ENCODE results near the gene NCAPH2.
A peak's percentile ranks its signal among the peaks of the same experiment; 100 is the strongest.

Gene NCAPH2

GRCh38 chr22:50523806-50524675, 16.0 kb downstream of the NCAPH2 start:
- DNase-seq (ENCODE audit: low spot score in 2 of 2) = peak in 1 of 2 donors; percentile 20
- H3K27ac Mint-ChIP-seq = peak overlapping the region; percentile 95
- H3K27me3 Mint-ChIP-seq = no peaks in the 10 kb centered on the region
- H3K9me3 Mint-ChIP-seq = no peaks in the 10 kb centered on the region
- ATAC-seq (ENCODE audit: low read depth) = no peak
- H3K4me1 Mint-ChIP-seq = peaks cover 24% of the 10 kb centered on the region
- H3K4me3 Mint-ChIP-seq = peak overlapping the region; percentile 88
- H3K36me3 Mint-ChIP-seq = peaks cover 5% of the 10 kb centered on the region

DNA sequence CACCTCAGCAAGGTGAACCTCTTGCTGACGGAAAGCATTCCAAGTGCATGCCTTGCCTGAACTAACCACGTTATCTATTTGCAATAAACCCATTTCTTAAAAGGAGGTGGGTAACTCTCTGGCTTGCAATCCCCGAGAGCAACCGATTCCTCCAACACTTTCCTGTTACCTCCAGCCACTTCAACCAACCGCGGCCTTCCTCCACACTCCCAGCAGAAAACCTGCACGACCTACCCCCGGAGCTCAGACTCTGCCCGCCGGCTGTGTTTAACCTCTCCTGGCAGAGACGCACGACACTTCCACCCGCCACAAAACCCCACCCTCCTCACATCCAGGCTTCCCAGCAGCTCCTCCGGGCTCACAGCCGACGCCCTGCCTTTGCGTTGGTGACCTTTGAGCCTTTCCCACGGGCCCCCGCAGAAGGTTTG, 16.7 kb downstream of the NCAPH2 start:
- Mint-ChIP-seq H3K27ac (peak overlapping the region; percentile 95), H3K4me1 (peaks cover 24% of the 10 kb centered on the region)
- ATAC-seq (ENCODE audit: low read depth) = no peak

GRCh38 chr22:50525104-50525857, 17.3 kb downstream of the NCAPH2 start, which contains the start of gene SCO2:
TSS of gene SCO2 (minus strand) at chr22:50525598. CDS start at chr22:50524411, 1,187 bp downstream.
- Mint-ChIP-seq H3K27me3 (no peaks in the 10 kb centered on the region), H3K4me3 (peak within 1 kb of the TSS; percentile 88), H3K27ac (peak within 1 kb of the TSS; percentile 95), H3K4me1 (peaks cover 24% of the 10 kb centered on the region), H3K36me3 (peaks cover 5% of the 10 kb centered on the region), H3K9me3 (no peaks in the 10 kb centered on the region)
- DNase-seq (ENCODE audit: low spot score in 2 of 2) (peak; percentile 96 to 97), ATAC-seq (ENCODE audit: low read depth) (peak; percentile 58)

More for the DNA sequence above, 16.7 kb downstream of the NCAPH2 start:
- Mint-ChIP-seq H3K9me3 (no peaks in the 10 kb centered on the region), H3K27me3 (no peaks in the 10 kb centered on the region), H3K36me3 (peaks cover 5% of the 10 kb centered on the region), H3K4me3 (peak overlapping the region; percentile 88)
- DNase-seq (ENCODE audit: low spot score in 2 of 2) = no peak

- ATAC-seq (ENCODE audit: low read depth) (no peak), DNase-seq (ENCODE audit: low spot score in 2 of 2) (no peak)
- Mint-ChIP-seq H3K4me1 (peaks cover 24% of the 10 kb centered on the region), H3K27ac (peak overlapping the region; percentile 95), H3K4me3 (peak overlapping the region; percentile 88), H3K9me3 (no peaks in the 10 kb centered on the region), H3K27me3 (no peaks in the 10 kb centered on the region), H3K36me3 (peaks cover 5% of the 10 kb centered on the region)
Observed at GRCh38 chr22:50525858-50526107, 17.8 kb downstream of the NCAPH2 start.

GRCh38 chr22:50526108-50526833, 18.2 kb downstream of the NCAPH2 start:
- Mint-ChIP-seq H3K27me3 (no peaks in the 10 kb centered on the region), H3K36me3 (peaks cover 3% of the 10 kb centered on the region), H3K9me3 (no peaks in the 10 kb centered on the region), H3K27ac (peak overlapping the region; percentile 95), H3K4me1 (peaks cover 24% of the 10 kb centered on the region), H3K4me3 (peak overlapping the region; percentile 88)
- peak; percentile 26 for ATAC-seq (ENCODE audit: low read depth)
- peak; percentile 82 to 95 for DNase-seq (ENCODE audit: low spot score in 2 of 2)

DNA sequence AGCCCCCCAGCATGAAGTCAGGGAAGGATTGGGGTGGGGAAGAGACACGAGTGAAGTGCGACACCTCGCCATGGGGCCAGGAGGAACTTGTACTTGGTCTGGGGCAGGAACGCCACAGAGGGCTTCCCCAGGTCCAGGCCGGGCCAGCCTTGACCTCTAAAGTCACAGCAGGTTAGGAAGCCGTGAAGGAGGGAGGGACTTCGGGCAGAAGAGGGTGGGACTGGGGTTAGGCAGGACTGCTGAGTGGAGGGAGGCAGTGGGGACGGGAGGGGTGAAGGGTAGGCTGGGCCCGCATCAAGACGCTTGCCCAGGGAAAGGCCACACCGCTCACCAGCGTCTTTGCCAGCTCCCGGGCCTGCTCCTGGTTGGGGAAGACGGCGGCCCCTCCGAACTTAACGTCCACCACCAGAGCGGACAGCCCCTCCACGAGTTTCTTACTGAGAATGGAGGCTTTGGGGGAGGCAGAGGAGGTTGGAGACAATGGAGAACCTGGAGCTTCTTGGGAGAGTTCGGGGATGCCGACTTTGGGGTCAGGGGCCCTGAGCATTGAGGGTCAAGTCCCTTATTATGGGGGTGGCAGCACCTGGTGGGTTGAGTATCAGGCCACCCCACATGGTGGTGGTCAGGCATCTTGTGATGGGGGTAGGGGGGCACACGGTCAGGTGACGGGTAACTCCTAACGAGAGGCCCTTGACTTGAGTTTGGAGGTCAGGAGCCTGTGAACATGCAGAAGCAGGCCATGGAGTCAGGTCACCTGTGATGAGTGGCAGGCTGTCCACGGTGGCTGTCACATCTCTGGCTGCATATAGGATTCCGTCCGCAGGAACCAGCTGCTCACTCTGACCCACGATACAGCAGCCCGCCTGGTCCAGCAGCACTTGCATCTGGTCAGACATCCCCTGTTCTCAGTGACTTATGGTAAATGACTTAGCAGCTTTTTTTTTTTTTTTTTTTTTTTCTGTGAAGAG, 19.1 kb downstream of the NCAPH2 start:
- no peaks in the 10 kb centered on the region for H3K9me3 Mint-ChIP-seq
- no peaks in the 10 kb centered on the region for H3K27me3 Mint-ChIP-seq
- DNase-seq (ENCODE audit: low spot score in 2 of 2) = peak in 1 of 2 donors; percentile 38
- peak overlapping the region; percentile 93 for H3K27ac Mint-ChIP-seq
- H3K36me3 Mint-ChIP-seq = peaks cover 1% of the 10 kb centered on the region
- peaks cover 24% of the 10 kb centered on the region for H3K4me1 Mint-ChIP-seq
- no peak for ATAC-seq (ENCODE audit: low read depth)
- H3K4me3 Mint-ChIP-seq = peak overlapping the region; percentile 88

- no peaks in the 10 kb centered on the region for H3K9me3 Mint-ChIP-seq
- no peak for DNase-seq (ENCODE audit: low spot score in 2 of 2)
- H3K4me1 Mint-ChIP-seq = peaks cover 28% of the 10 kb centered on the region
- peak overlapping the region; percentile 93 for H3K27ac Mint-ChIP-seq
- peak overlapping the region; percentile 88 for H3K4me3 Mint-ChIP-seq
- H3K36me3 Mint-ChIP-seq = no peaks in the 10 kb centered on the region
- no peak for ATAC-seq (ENCODE audit: low read depth)
- H3K27me3 Mint-ChIP-seq = no peaks in the 10 kb centered on the region
Observed at GRCh38 chr22:50527921-50528681, 20.1 kb downstream of the NCAPH2 start.

- Mint-ChIP-seq H3K27ac (peak overlapping the region; percentile 37), H3K27me3 (no peaks in the 10 kb centered on the region), H3K9me3 (no peaks in the 10 kb centered on the region), H3K4me1 (peaks cover 33% of the 10 kb centered on the region), H3K36me3 (no peaks in the 10 kb centered on the region), H3K4me3 (peak overlapping the region; percentile 56)
- DNase-seq (ENCODE audit: low spot score in 2 of 2) (no peak), ATAC-seq (ENCODE audit: low read depth) (no peak)
Observed at GRCh38 chr22:50528682-50529415, 20.8 kb downstream of the NCAPH2 start.

DNA sequence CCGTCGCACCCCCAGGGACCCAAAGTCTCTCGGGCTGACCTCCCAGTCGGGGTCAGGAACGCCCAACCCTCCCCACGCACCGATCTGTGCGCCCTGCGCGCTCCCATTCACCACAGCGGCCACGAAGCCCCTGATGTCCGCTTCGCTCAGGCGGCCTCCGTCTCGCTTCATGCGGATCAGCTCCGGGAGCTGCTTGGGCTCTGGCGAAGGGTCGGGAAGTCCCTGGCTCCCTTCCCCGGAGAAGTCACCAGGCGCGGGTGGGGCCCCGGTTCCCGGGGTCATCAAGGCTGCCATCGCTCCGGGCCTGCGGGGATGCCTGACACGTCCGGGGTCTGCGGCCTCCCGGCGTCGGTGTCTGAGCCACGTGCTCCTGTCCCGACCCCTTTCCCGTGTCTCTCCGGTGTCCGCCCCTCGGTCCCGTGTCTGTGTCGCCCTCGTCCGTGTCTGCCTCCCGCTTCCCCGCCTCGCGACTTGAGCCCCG, 21.4 kb downstream of the NCAPH2 start:
- H3K27ac Mint-ChIP-seq = peak overlapping the region; percentile 98
- peak overlapping the region; percentile 89 for H3K4me3 Mint-ChIP-seq
- no peak for ATAC-seq (ENCODE audit: low read depth)
- H3K9me3 Mint-ChIP-seq = no peaks in the 10 kb centered on the region
- H3K27me3 Mint-ChIP-seq = no peaks in the 10 kb centered on the region
- no peaks in the 10 kb centered on the region for H3K36me3 Mint-ChIP-seq
- peaks cover 34% of the 10 kb centered on the region for H3K4me1 Mint-ChIP-seq
- no peak for DNase-seq (ENCODE audit: low spot score in 2 of 2)

DNA sequence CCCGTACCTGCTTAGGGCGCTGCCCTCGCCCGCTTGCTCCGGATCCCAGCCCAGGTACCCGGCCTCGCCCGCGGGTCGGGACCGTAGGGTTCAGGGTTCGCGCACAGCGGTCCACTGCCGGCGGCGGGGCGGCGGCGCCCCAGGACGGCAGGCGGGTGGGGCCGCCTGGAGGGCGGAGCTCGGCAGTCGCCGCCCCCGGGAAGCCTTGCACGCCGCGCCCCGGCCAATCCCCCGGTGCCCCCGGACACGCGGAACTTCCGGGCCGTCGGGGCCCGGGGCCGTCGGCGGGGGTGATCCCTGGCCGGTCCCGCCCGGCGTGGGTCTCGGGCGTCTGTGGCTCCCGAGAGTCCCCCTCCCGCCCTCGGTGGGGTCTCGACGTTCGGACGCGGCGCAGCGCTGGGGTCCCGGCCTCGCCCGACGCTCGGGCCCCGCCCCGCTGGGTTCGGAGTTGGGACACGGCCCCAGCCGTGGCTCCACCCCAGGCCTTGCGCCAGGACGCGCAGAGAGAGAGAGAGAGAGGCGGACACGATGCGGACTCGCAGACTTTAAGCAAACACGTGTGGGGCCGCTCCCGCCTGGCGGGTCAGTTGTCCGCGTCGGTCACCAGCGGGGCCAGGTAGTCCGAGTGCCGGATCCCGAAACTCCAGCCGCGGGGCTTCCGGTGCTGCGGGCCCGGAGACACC, 22.0 kb downstream of the NCAPH2 start, which contains the start of gene TYMP:
TYMP (minus strand) TSS at position 116 of the 683 bp plus-strand sequence. CDS start 303 bp downstream, outside the sequence.
- peaks cover 32% of the 10 kb centered on the region for H3K4me1 Mint-ChIP-seq
- peak within 1 kb of the TSS; percentile 98 for H3K27ac Mint-ChIP-seq
- H3K27me3 Mint-ChIP-seq = no peaks in the 10 kb centered on the region
- no peaks in the 10 kb centered on the region for H3K36me3 Mint-ChIP-seq
- ATAC-seq (ENCODE audit: low read depth) = peak; percentile 23
- DNase-seq (ENCODE audit: low spot score in 2 of 2) = peak; percentile 69 to 75
- H3K9me3 Mint-ChIP-seq = no peaks in the 10 kb centered on the region
- peak within 1 kb of the TSS; percentile 89 for H3K4me3 Mint-ChIP-seq

GRCh38 chr22:50530580-50530876, 22.5 kb downstream of the NCAPH2 start:
- no peak for DNase-seq (ENCODE audit: low spot score in 2 of 2)
- Mint-ChIP-seq H3K36me3 (no peaks in the 10 kb centered on the region), H3K27ac (peak overlapping the region; percentile 98), H3K27me3 (no peaks in the 10 kb centered on the region), H3K9me3 (no peaks in the 10 kb centered on the region), H3K4me3 (peak overlapping the region; percentile 89), H3K4me1 (peaks cover 35% of the 10 kb centered on the region)
- no peak for ATAC-seq (ENCODE audit: low read depth)
